MCF 10A (cell line): ENCODE data around the gene KCNJ16. TPM values are rescaled to one million over a fixed set of nuclear protein-coding genes. Genes with fewer than 3 reads are reported as not detected.

ENCODE experiments used
- BruUV-seq: library from RNA; stranded (reverse); fragments of 400-500 nt; replicated peaks from 2 replicates; lab custom pipeline; 2021; lab: Mats Ljungman, UMichigan
- CTCF ChIA-PET: fragments of 300-600 bp; sonication (Branson Sonifier 250); formaldehyde crosslinking; extraction: SDS; loops from one replicate; lab custom pipeline; 2021; ENCODE audit warnings: antibody characterized with exemption, inconsistent platforms; lab: Yijun Ruan, JAX
- POLR2A ChIA-PET: fragments of 300-600, 350-650 bp; sonication (Branson Sonifier 250); formaldehyde crosslinking; extraction: SDS; loops from one replicate; lab custom pipeline; 2020; ENCODE audit warnings: antibody characterized with exemption, inconsistent platforms; lab: Yijun Ruan, JAX
- DNase-seq: peaks from one replicate; pipeline ENCODE4 v3.0.0-alpha.2; 2018; ENCODE audit not compliant: unreplicated experiment
- H3K27ac Mint-ChIP-seq: one replicate; pipeline ENCODE4 v1.8.0; 2022; ENCODE audit warnings: mild to moderate bottlenecking, low read depth, mixed read lengths; ENCODE audit not compliant: unreplicated experiment
- H3K27me3 Mint-ChIP-seq: one replicate; pipeline ENCODE4 v1.8.0; 2022; ENCODE audit warnings: mixed read lengths; ENCODE audit not compliant: insufficient read depth, unreplicated experiment
- H3K36me3 Mint-ChIP-seq: one replicate; pipeline ENCODE4 v1.8.0; 2022; ENCODE audit warnings: mild to moderate bottlenecking, moderate library complexity, mixed read lengths; ENCODE audit not compliant: insufficient read depth, unreplicated experiment
- H3K4me1 Mint-ChIP-seq: one replicate; pipeline ENCODE4 v1.8.0; 2022; ENCODE audit warnings: mixed read lengths; ENCODE audit not compliant: insufficient read depth, unreplicated experiment
- H3K4me3 Mint-ChIP-seq: one replicate; pipeline ENCODE4 v1.8.0; 2022; ENCODE audit warnings: mild to moderate bottlenecking, moderate library complexity, mixed read lengths; ENCODE audit not compliant: unreplicated experiment
- H3K9me3 Mint-ChIP-seq: one replicate; pipeline ENCODE4 v1.8.0; 2022; ENCODE audit warnings: mixed read lengths; ENCODE audit not compliant: unreplicated experiment
- intact Hi-C: fragments of 100-400 bp; cut with micrococcal nuclease; formaldehyde crosslinking; loops from 2 replicates; pipeline ENCODE4 v1.14.1; 2022
- total RNA-seq: library from RNA; stranded (reverse); gene quantifications from 2 replicates; pipeline ENCODE4 v1.2.3, GENCODE V29; 2022
- TF ChIP-seq, protein P1 (sequence below): fragments of 200-600 bp; IDR thresholded peaks from one replicate; pipeline ENCODE4 v1.8.0; 2022; ENCODE audit warnings: antibody characterized with exemption, mild to moderate bottlenecking; ENCODE audit not compliant: unreplicated experiment

KCNJ16 gene
- total RNA-seq, 1 experiment from 2014 or later: 0.42 TPM

- CTCF ChIA-PET: no interaction called here
- Mint-ChIP-seq H3K4me3 (no peak overlapping the region), H3K4me1 (peaks cover 5% of the 10 kb centered on the region), H3K9me3 (peaks cover 7% of the 10 kb centered on the region), H3K27ac (no peak overlapping the region), H3K36me3 (no peaks in the 10 kb centered on the region), H3K27me3 (no peaks in the 10 kb centered on the region)
- DNase-seq: no peak
- TF ChIP-seq, protein P1, sequence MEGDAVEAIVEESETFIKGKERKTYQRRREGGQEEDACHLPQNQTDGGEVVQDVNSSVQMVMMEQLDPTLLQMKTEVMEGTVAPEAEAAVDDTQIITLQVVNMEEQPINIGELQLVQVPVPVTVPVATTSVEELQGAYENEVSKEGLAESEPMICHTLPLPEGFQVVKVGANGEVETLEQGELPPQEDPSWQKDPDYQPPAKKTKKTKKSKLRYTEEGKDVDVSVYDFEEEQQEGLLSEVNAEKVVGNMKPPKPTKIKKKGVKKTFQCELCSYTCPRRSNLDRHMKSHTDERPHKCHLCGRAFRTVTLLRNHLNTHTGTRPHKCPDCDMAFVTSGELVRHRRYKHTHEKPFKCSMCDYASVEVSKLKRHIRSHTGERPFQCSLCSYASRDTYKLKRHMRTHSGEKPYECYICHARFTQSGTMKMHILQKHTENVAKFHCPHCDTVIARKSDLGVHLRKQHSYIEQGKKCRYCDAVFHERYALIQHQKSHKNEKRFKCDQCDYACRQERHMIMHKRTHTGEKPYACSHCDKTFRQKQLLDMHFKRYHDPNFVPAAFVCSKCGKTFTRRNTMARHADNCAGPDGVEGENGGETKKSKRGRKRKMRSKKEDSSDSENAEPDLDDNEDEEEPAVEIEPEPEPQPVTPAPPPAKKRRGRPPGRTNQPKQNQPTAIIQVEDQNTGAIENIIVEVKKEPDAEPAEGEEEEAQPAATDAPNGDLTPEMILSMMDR: no peak
- POLR2A ChIA-PET: no interaction called here
- intact Hi-C loops: no loop called here
- BruUV-seq: no TSS peak
Observed at GRCh38 chr17:70107904-70108565, 33.0 kb downstream of the KCNJ16 start.

GRCh38 chr17:70109497-70109896 is 34.5 kb downstream of the KCNJ16 start:
- Mint-ChIP-seq H3K4me1 (peaks cover 5% of the 10 kb centered on the region), H3K36me3 (no peaks in the 10 kb centered on the region), H3K27ac (no peak overlapping the region), H3K27me3 (no peaks in the 10 kb centered on the region), H3K9me3 (peaks cover 7% of the 10 kb centered on the region), H3K4me3 (no peak overlapping the region)
- ChIA-PET POLR2A (interaction anchor here (1.1 kb wide), 1 partner anchor 14 kb away, joined by 3 read pairs; no protein-coding TSS in a partner anchor), CTCF (no interaction called here)
- intact Hi-C loops: no loop called here
- DNase-seq: no peak
- BruUV-seq: no TSS peak
- TF ChIP-seq, protein P1: no peak

DNA sequence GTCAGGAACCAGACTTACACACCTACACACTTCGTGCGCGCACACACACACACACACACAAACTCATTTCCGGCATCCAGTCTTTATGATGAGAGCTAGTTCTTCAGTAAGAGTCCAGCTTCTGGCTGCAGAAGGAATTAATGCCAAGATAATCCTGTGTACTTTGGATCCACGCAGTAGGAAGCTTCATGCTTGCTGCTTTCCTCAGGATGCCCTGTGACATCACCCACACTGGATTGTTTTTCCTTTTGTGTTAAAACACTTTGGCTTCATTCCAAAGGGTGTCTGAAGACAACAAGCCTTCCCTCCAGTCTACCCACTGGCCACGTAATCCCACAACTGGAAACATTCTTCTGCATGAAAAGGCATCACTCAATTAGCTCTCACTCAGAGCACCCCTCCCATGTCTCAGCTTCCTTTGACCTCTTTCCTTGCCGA is 35.4 kb downstream of the KCNJ16 start:
- ChIA-PET POLR2A (interaction anchor here (0.6 to 0.7 kb wide), 3 partner anchors 491 to 1762 kb away, joined by 3 to 4 read pairs (median 3); no protein-coding TSS in a partner anchor), CTCF (interaction anchor here (1.1 kb wide), 1 partner anchor 441 kb away, joined by 3 read pairs; no protein-coding TSS in a partner anchor)
- intact Hi-C loops: no loop called here
- no TSS peak for BruUV-seq
- TF ChIP-seq, protein P1: no peak
- H3K9me3 Mint-ChIP-seq: peaks cover 7% of the 10 kb centered on the region
- DNase-seq: no peak
- H3K27me3 Mint-ChIP-seq: no peaks in the 10 kb centered on the region
- H3K4me3 Mint-ChIP-seq: no peak overlapping the region
- H3K27ac Mint-ChIP-seq: no peak overlapping the region
- H3K36me3 Mint-ChIP-seq: no peaks in the 10 kb centered on the region
- peaks cover 5% of the 10 kb centered on the region for H3K4me1 Mint-ChIP-seq

- POLR2A ChIA-PET: interaction anchor here (0.6 to 0.7 kb wide), 2 partner anchors 490 to 1762 kb away, joined by 3 to 4 read pairs; no protein-coding TSS in a partner anchor
- H3K27me3 Mint-ChIP-seq: no peaks in the 10 kb centered on the region
- H3K9me3 Mint-ChIP-seq: peaks cover 7% of the 10 kb centered on the region
- CTCF ChIA-PET: interaction anchor here (0.7 to 1.1 kb wide), 2 partner anchors 247 to 441 kb away, joined by 3 read pairs; no protein-coding TSS in a partner anchor
- no peaks in the 10 kb centered on the region for H3K36me3 Mint-ChIP-seq
- BruUV-seq: no TSS peak
- DNase-seq: no peak
- intact Hi-C loops: no loop called here
- peaks cover 5% of the 10 kb centered on the region for H3K4me1 Mint-ChIP-seq
- TF ChIP-seq, protein P1: no peak
- H3K4me3 Mint-ChIP-seq: no peak overlapping the region
- no peak overlapping the region for H3K27ac Mint-ChIP-seq
Observed at GRCh38 chr17:70111201-70111600, 36.2 kb downstream of the KCNJ16 start.
